Retinal pigment epithelial cell (primary cell): ENCODE results near the gene USP25.
A peak's percentile ranks its signal among the peaks of the same experiment; 100 is the strongest.

Experiments used
- DNase-seq: peaks from one replicate; pipeline ENCODE4 v3.0.0-alpha.2; 2010; ENCODE audit warnings: low read depth
- H3K4me3 ChIP-seq: 2 replicates; pipeline ENCODE4 v1.5.1; 2011; ENCODE audit warnings: mild to moderate bottlenecking, low read length, control low read depth, moderate library complexity
- TF ChIP-seq, protein P1 (sequence below): conservative IDR thresholded peaks from 2 replicates; pipeline ENCODE4 v1.5.1; 2011; ENCODE audit warnings: low read depth, low read length, control low read depth, inconsistent platforms

Gene USP25

DNA sequence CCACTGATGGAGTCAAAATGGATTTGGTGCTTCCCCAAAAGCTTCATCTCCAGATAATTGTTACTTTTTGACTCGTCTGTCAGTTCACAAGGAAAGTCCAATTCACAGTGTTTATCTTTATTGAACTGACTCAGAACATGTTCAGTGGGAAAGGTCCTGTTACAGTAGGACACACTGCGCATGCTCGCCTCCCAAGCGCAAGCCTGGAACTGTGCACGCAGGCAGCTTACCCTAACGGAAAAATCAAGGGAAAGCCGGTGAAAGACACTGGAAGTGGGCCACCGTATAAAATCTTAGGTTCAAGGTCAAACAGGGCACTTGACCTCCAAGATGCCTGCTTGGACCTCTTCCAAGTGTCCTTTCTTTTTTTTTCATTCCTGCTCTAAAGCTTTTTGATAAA is 174.6 kb downstream of the USP25 start:
- TF ChIP-seq, protein P1, sequence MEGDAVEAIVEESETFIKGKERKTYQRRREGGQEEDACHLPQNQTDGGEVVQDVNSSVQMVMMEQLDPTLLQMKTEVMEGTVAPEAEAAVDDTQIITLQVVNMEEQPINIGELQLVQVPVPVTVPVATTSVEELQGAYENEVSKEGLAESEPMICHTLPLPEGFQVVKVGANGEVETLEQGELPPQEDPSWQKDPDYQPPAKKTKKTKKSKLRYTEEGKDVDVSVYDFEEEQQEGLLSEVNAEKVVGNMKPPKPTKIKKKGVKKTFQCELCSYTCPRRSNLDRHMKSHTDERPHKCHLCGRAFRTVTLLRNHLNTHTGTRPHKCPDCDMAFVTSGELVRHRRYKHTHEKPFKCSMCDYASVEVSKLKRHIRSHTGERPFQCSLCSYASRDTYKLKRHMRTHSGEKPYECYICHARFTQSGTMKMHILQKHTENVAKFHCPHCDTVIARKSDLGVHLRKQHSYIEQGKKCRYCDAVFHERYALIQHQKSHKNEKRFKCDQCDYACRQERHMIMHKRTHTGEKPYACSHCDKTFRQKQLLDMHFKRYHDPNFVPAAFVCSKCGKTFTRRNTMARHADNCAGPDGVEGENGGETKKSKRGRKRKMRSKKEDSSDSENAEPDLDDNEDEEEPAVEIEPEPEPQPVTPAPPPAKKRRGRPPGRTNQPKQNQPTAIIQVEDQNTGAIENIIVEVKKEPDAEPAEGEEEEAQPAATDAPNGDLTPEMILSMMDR, result no peak
- no peak for DNase-seq
- H3K4me3 ChIP-seq, result no peak overlapping the region

DNA sequence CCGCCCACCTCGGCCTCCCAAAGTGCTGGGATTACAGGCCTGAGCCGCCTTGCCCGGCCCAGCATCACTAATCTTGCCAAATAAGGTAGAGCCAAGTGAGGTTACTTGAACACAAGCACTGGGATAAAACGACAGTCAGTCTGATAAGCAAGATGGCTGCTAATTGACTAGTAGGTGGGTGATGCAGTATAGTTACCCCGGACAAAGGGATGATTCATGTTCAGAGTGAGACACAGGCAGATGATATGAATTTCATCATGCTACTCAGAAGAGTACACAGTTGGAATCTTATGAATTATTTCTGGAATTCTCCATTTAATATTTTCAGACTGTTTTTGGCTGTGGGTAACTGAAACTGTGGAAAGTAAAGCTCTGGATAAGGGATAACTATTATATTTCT is 178.4 kb downstream of the USP25 start:
- TF ChIP-seq, protein P1, result no peak
- DNase-seq, result peak; percentile 6
- H3K4me3 ChIP-seq, result no peak overlapping the region

DNA sequence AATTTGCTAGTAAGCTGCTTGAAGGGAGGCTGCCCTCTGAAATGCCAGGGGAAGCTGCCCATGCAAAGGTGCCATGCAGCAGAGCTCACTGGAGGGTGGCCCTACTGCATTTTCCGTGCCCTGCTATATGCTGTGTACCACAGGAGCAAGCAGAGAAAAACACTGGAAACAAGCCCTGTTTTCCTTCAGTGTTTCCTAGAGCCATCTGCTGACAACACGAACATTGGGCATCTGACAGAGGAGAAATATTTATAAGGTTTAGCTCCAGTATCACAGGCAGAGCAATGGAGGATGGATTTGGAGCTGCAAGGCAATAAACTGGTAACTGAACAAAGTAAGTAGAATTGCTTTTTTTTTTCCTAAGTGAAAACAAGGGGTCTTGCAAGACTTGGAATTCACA is 198.4 kb downstream of the USP25 start:
- TF ChIP-seq, protein P1, result no peak
- H3K4me3 ChIP-seq, result no peak overlapping the region
- no peak for DNase-seq

DNA sequence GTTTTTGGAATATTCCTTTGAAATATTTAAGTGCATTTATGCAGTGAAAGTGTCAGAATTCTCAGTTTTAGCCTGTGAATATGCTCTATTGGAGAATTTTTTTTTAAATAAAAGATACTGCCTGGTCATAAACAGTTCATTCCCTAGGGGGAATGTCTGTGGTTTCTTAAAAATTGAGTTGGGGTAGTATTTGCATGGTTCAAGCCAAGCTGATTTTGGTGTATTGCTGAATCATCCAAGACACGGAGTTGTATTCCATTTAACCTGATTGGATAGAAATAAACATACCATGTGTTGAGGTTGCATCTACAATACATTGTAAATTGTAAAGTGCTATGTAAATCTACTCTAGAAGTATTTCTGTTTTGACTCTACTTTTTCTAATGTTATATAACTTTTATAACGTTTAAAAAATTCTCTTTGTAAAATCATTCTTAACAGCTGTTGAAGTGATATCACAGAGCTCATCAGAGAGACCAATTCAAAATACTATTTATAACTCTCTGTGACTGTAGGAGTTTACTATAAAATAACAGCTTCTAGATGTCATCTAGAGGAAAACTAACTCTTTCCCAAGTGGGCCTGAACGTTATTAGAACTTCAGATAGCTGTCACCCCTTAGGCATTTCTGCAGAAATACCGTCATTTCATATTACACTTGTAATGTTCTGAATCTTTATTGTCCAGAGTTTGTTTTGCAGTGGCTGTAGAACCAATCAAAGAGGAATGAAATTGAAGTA is 199.1 kb downstream of the USP25 start:
- TF ChIP-seq, protein P1, result no peak
- DNase-seq, result no peak
- no peak overlapping the region for H3K4me3 ChIP-seq

DNA sequence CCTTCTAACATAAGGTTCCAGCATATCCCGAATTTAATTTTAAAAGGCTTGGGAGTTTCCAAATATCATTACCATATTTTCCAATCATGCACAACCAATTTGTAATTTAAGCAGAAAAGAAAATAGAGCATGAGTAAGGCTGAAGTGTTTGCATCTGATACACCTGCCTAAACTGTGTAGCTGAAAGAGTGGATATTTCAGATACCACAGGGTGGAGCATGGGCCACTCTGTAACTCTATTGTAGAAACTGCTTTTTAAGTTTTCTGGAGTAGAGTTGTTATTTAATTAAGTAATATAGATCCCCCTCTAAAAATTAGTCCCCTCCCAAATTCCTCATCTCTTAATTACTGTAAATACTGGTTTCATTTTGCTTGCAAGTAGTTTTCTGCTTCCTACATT is 199.8 kb downstream of the USP25 start:
- TF ChIP-seq, protein P1, result no peak
- no peak overlapping the region for H3K4me3 ChIP-seq

More for the DNA sequence above, 199.8 kb downstream of the USP25 start:
- DNase-seq, result no peak
